B cell (primary cell): ENCODE data around the gene P4HA3. TPM values are rescaled to one million over a fixed set of nuclear protein-coding genes. Genes with fewer than 3 reads are reported as not detected.

Source experiments
- ATAC-seq: fragments of 200-7000 bp; cut with Tn5 transposase; one replicate; pipeline ENCODE4 v1.10.0; 2021; ENCODE audit warnings: low read depth, mild to moderate bottlenecking, moderate number of reproducible peaks, moderate library complexity
- CTCF ChIA-PET: fragments of 350-600 bp; sonication (Branson Sonifier 250); formaldehyde crosslinking; loops from one replicate; lab custom pipeline; 2021; ENCODE audit warnings: antibody characterized with exemption, inconsistent platforms; lab: Charles Lee
- POLR2A ChIA-PET: fragments of 350-600 bp; sonication (Branson Sonifier 250); formaldehyde crosslinking; loops from one replicate; lab custom pipeline; 2021; ENCODE audit warnings: antibody characterized with exemption; lab: Charles Lee
- DNase-seq: peaks from one replicate; pipeline ENCODE4 v3.0.0; 2013
- H2AFZ ChIP-seq: 2 replicates; pipeline ENCODE4 v1.6.1; 2012; ENCODE audit warnings: mild to moderate bottlenecking, low read depth, low read length; ENCODE audit not compliant: insufficient read depth, poor library complexity, severe bottlenecking
- H3K27ac ChIP-seq, 2 donors: 1 replicate in 1 of 2; 2 replicates in 1 of 2; pipeline ENCODE4 v1.5.1; 2012 to 2013; ENCODE audit warnings: low read length in 2 of 2, mild to moderate bottlenecking in 2 of 2, moderate library complexity in 1 of 2
- H3K27me3 ChIP-seq, 4 experiments: fragments of 200-600 bp in 1 of 4; sonication (generic) in 1 of 4; replicated peaks in 1 of 4; 1 replicate in 2 of 4; 2 replicates in 2 of 4; pipeline versions ENCODE4 v1.6.1 to v1.7.0; 2013 to 2016; ENCODE audit warnings: low read length in 3 of 4, mild to moderate bottlenecking in 2 of 4, mixed read lengths in 1 of 4, moderate library complexity in 1 of 4; ENCODE audit not compliant: insufficient read depth in 4 of 4, control insufficient read depth in 3 of 4; ENCODE audit errors: control extremely low read depth in 1 of 4
- H3K36me3 ChIP-seq, 2 experiments: replicated peaks in 1 of 2; 1 replicate in 1 of 2; 2 replicates in 1 of 2; pipeline versions ENCODE4 v1.6.1 to v1.7.1; 2013; ENCODE audit warnings: low read length in 1 of 2; ENCODE audit not compliant: insufficient read depth in 2 of 2, control insufficient read depth in 1 of 2; ENCODE audit errors: control extremely low read depth in 1 of 2, extremely low read depth in 1 of 2
- H3K4me1 ChIP-seq, 2 donors: fragments of 200-600 bp in 1 of 2; sonication (generic) in 1 of 2; 1 replicate in 1 of 2; 2 replicates in 1 of 2; pipeline versions ENCODE4 v1.5.1 to v1.6.1; 2013 to 2017; ENCODE audit warnings: low read length in 2 of 2; ENCODE audit not compliant: control insufficient read depth in 2 of 2, insufficient read depth in 2 of 2
- H3K4me2 ChIP-seq: replicated peaks from 2 replicates; pipeline ENCODE3; 2012; ENCODE audit warnings: mild to moderate bottlenecking, low read depth, low read length; ENCODE audit not compliant: poor library complexity, severe bottlenecking
- H3K4me3 ChIP-seq, 5 experiments: fragments of 200-600 bp in 1 of 5; sonication (generic) in 1 of 5; 1 replicate in 3 of 5; 2 replicates in 2 of 5; pipeline versions ENCODE4 v1.5.1 to v1.7.0; 2011 to 2016; ENCODE audit warnings: low read length in 4 of 5, mild to moderate bottlenecking in 4 of 5, low read depth in 2 of 5, control low read depth in 1 of 5, moderate library complexity in 1 of 5; ENCODE audit not compliant: insufficient read depth in 1 of 5; ENCODE audit errors: control extremely low read depth in 1 of 5, extremely low read depth in 1 of 5
- H3K79me2 ChIP-seq: fragments of 200-600 bp; sonication (generic); one replicate; pipeline ENCODE4 v1.6.0; 2016; ENCODE audit warnings: low read length; ENCODE audit not compliant: control insufficient read depth, insufficient read depth
- H3K9ac ChIP-seq: fragments of 200-600 bp; sonication (generic); 2 replicates; pipeline ENCODE4 v1.6.1; 2017; ENCODE audit warnings: mild to moderate bottlenecking, low read length, moderate library complexity
- H3K9me3 ChIP-seq, 3 donors: one replicate each; pipeline versions ENCODE4 v1.6.1 to v1.7.1; 2013; ENCODE audit warnings: low read length in 2 of 3; ENCODE audit not compliant: control insufficient read depth in 2 of 3, insufficient read depth in 1 of 3; ENCODE audit errors: control extremely low read depth in 1 of 3
- H4K20me1 ChIP-seq: 2 replicates; pipeline ENCODE4 v1.6.0; 2012; ENCODE audit warnings: mild to moderate bottlenecking, low read length; ENCODE audit not compliant: insufficient read depth, control insufficient read depth, poor library complexity, severe bottlenecking
- H3K27ac Mint-ChIP-seq: one replicate; pipeline ENCODE4 v1.8.0; 2021; ENCODE audit warnings: mixed read lengths
- H3K27me3 Mint-ChIP-seq: one replicate; pipeline ENCODE4 v1.8.0; 2021; ENCODE audit warnings: mixed read lengths
- H3K4me1 Mint-ChIP-seq: one replicate; pipeline ENCODE4 v1.8.0; 2021; ENCODE audit warnings: mixed read lengths
- H3K4me3 Mint-ChIP-seq: one replicate; pipeline ENCODE4 v1.8.0; 2021; ENCODE audit warnings: mixed read lengths
- H3K9me3 Mint-ChIP-seq: one replicate; pipeline ENCODE4 v1.8.0; 2022; ENCODE audit warnings: mixed read lengths; ENCODE audit not compliant: insufficient read depth
- CTCF ChIP-seq: fragments of 200-600 bp; IDR thresholded peaks from one replicate; pipeline ENCODE4 v1.8.0; 2022; ENCODE audit warnings: antibody characterized with exemption, mild to moderate bottlenecking
- EZH2 ChIP-seq: IDR thresholded peaks from 2 replicates; pipeline ENCODE4 v1.6.1; 2012; ENCODE audit warnings: borderline replicate concordance, low read depth, mild to moderate bottlenecking, moderate library complexity, low read length; ENCODE audit not compliant: insufficient read depth, poor library complexity, severe bottlenecking
- WGBS: methylation state at CpG from one replicate; pipeline ENCODE4 v1.1.5; 2013; ENCODE audit warnings: missing lambda C conversion rate; ENCODE audit not compliant: insufficient coverage; 5-methylcytosine and 5-hydroxymethylcytosine counted together
- intact Hi-C: fragments of 100-400 bp; cut with micrococcal nuclease; formaldehyde crosslinking; loops from one replicate; pipeline ENCODE4 v1.10.0; 2022
- polyA plus RNA-seq: library from polyadenylated mRNA; depleted of rRNA; stranded (reverse); fragments of >200 nt; gene quantifications from 2 replicates; pipeline ENCODE4 v1.2.3, GENCODE V29; 2012
- total RNA-seq, 2 donors: library from RNA; stranded (reverse); fragments of 120-200 nt in 1 of 2; gene quantifications; 1 replicate in 1 of 2; 2 replicates in 1 of 2; pipeline versions ENCODE4 v1.2.3 to v1.2.4, GENCODE V29; 2013 to 2022

The P4HA3 gene
- total and polyA plus RNA-seq, 2 donors (not counting 1 experiment from before 2014, with no cell fraction given), result not detected

GRCh38 chr11:74318241-74318932 is 6.9 kb upstream of the P4HA3 start:
- Mint-ChIP-seq H3K27ac (no peak overlapping the region), H3K27me3 (peaks cover 17% of the 10 kb centered on the region), H3K4me3 (no peak overlapping the region), H3K4me1 (peaks cover 5% of the 10 kb centered on the region), H3K9me3 (peaks cover 16% of the 10 kb centered on the region)
- H2AFZ ChIP-seq, result no peak overlapping the region
- H3K27ac ChIP-seq, result no peak overlapping the region
- ChIA-PET POLR2A (no interaction called here), CTCF (no interaction called here)
- H3K4me1 ChIP-seq, result peaks cover 0 to 4% of the 10 kb centered on the region in 2 donors
- H3K4me2 ChIP-seq, result no peak overlapping the region
- peaks cover 1 to 11% (median 8%) of the 10 kb centered on the region in 3 donors for H3K9me3 ChIP-seq
- peaks cover 0 to 4% (median 0%) of the 10 kb centered on the region in 4 experiments for H3K27me3 ChIP-seq
- no peak overlapping the region for H3K4me3 ChIP-seq
- no peaks in the 10 kb centered on the region for H3K36me3 ChIP-seq
- no peaks in the 10 kb centered on the region for H3K79me2 ChIP-seq
- H3K9ac ChIP-seq, result no peak overlapping the region
- ATAC-seq (no peak), DNase-seq (no peak)
- intact Hi-C loops, result no loop called here
- no peaks in the 10 kb centered on the region for H4K20me1 ChIP-seq
- 88% methylated on average over 1 of the region's 1 CpG for WGBS
- TF ChIP-seq EZH2 (no peak), CTCF (no peak)

- Histone ChIP-seq H3K4me2 (no peak overlapping the region), H3K27ac (no peak overlapping the region), H3K27me3 (peaks cover 0 to 4% (median 0%) of the 10 kb centered on the region in 4 experiments), H3K79me2 (no peaks in the 10 kb centered on the region), H3K9ac (no peak overlapping the region), H2AFZ (no peak overlapping the region), H3K4me1 (peaks cover 0 to 4% of the 10 kb centered on the region in 2 donors), H4K20me1 (no peaks in the 10 kb centered on the region), H3K9me3 (peaks cover 1 to 11% (median 8%) of the 10 kb centered on the region in 3 donors), H3K36me3 (no peaks in the 10 kb centered on the region), H3K4me3 (no peak overlapping the region)
- H3K9me3 Mint-ChIP-seq, result peaks cover 16% of the 10 kb centered on the region
- no peak overlapping the region for H3K4me3 Mint-ChIP-seq
- ChIA-PET CTCF (no interaction called here), POLR2A (no interaction called here)
- DNase-seq, result no peak
- no peak for ATAC-seq
- intact Hi-C loops, result no loop called here
- no peak for TF ChIP-seq CTCF
- TF ChIP-seq EZH2, result no peak
- H3K27ac Mint-ChIP-seq, result no peak overlapping the region
- peaks cover 17% of the 10 kb centered on the region for H3K27me3 Mint-ChIP-seq
- peaks cover 3% of the 10 kb centered on the region for H3K4me1 Mint-ChIP-seq
Measured at GRCh38 chr11:74316772-74317505, 5.5 kb upstream of the P4HA3 start.
